Fibroblast of lung (primary cell): ENCODE measurements around the gene PDE4D.

ENCODE experiments used
- EZH2 ChIP-seq: IDR thresholded peaks from 2 replicates; pipeline ENCODE4 v1.5.1; 2012; ENCODE audit warnings: low read length, control low read depth, mild to moderate bottlenecking; ENCODE audit errors: missing control alignments
- TF ChIP-seq, protein P1 (sequence below), 2 donors: IDR thresholded peaks in 1 of 2; conservative IDR thresholded peaks in 1 of 2; 1 replicate in 1 of 2; 2 replicates in 1 of 2; pipeline ENCODE4 v1.5.1; 2011 to 2012; ENCODE audit warnings: low read length in 2 of 2, control low read depth in 1 of 2, inconsistent platforms in 1 of 2, low read depth in 1 of 2, mild to moderate bottlenecking in 1 of 2

DNA sequence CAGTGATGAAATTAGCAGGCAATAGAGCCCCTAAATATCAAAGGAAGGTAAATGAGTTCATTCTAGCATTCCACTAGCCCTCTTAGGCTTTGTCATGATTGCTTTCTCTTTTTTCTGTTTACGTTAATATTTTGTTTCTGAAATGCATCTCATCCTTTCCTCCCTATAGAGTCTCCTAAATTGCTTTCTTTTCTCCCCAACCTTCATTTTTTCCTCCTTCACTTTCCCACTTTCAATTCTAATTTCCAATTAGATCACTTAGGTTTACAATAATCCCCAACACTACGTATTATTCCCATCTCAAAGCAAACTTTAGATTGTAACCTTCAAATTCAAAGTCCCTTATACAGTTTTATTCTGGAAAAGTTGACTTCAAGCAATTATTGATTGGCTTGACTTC is 751.4 kb downstream of the PDE4D start:
- TF ChIP-seq, protein P1, sequence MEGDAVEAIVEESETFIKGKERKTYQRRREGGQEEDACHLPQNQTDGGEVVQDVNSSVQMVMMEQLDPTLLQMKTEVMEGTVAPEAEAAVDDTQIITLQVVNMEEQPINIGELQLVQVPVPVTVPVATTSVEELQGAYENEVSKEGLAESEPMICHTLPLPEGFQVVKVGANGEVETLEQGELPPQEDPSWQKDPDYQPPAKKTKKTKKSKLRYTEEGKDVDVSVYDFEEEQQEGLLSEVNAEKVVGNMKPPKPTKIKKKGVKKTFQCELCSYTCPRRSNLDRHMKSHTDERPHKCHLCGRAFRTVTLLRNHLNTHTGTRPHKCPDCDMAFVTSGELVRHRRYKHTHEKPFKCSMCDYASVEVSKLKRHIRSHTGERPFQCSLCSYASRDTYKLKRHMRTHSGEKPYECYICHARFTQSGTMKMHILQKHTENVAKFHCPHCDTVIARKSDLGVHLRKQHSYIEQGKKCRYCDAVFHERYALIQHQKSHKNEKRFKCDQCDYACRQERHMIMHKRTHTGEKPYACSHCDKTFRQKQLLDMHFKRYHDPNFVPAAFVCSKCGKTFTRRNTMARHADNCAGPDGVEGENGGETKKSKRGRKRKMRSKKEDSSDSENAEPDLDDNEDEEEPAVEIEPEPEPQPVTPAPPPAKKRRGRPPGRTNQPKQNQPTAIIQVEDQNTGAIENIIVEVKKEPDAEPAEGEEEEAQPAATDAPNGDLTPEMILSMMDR (conservative IDR thresholded peaks at IDR 0.05 in 1 of 2, IDR thresholded peaks at IDR 0.05 in 1 of 2; ENCODE audit: low read depth in 1 of 2, low read length in 2 of 2): no peak
- no peak for TF ChIP-seq EZH2
